Loucy (cell line): ENCODE measurements around the gene ACVR1B.

Source experiments
- H2AFZ ChIP-seq: fragments of 200-600 bp; sonication (generic); 2 replicates; pipeline ENCODE4 v1.6.0; 2016; ENCODE audit warnings: antibody characterized with exemption, mild to moderate bottlenecking, low read length, moderate library complexity
- H3F3A ChIP-seq: fragments of 200-600 bp; 2 replicates; pipeline ENCODE4 v1.6.0; 2016; ENCODE audit warnings: antibody characterized with exemption, low read depth, mild to moderate bottlenecking
- H3K27me3 ChIP-seq: fragments of 200-600 bp; sonication (generic); 2 replicates; pipeline ENCODE4 v1.6.1; 2014; ENCODE audit warnings: low read length, mild to moderate bottlenecking; ENCODE audit not compliant: insufficient read depth, poor library complexity, severe bottlenecking
- H3K36me3 ChIP-seq: fragments of 200-600 bp; sonication (generic); 2 replicates; pipeline ENCODE4 v1.6.1; 2016; ENCODE audit warnings: low read length; ENCODE audit not compliant: insufficient read depth
- H3K4me1 ChIP-seq: fragments of 200-600 bp; sonication (generic); 2 replicates; pipeline ENCODE4 v1.5.1; 2014; ENCODE audit warnings: low read length, mild to moderate bottlenecking; ENCODE audit not compliant: insufficient read depth, poor library complexity, severe bottlenecking
- H3K4me2 ChIP-seq: fragments of 200-600 bp; sonication (generic); 2 replicates; pipeline ENCODE4 v1.6.0; 2014; ENCODE audit warnings: antibody characterized with exemption, low read length, low read depth, mild to moderate bottlenecking; ENCODE audit not compliant: poor library complexity, severe bottlenecking
- H3K4me3 ChIP-seq: fragments of 200-600 bp; sonication (generic); 2 replicates; pipeline ENCODE4 v1.5.1; 2014; ENCODE audit warnings: low read length, mild to moderate bottlenecking, mixed read lengths; ENCODE audit not compliant: poor library complexity, severe bottlenecking
- H3K79me2 ChIP-seq: fragments of 200-600 bp; sonication (generic); 2 replicates; pipeline ENCODE4 v1.6.1; 2014; ENCODE audit warnings: low read length; ENCODE audit not compliant: insufficient read depth
- H3K9ac ChIP-seq: fragments of 200-600 bp; sonication (generic); 2 replicates; pipeline ENCODE4 v1.6.0; 2014; ENCODE audit warnings: mild to moderate bottlenecking, low read depth, low read length, moderate library complexity; ENCODE audit not compliant: poor library complexity, severe bottlenecking
- H3K9me2 ChIP-seq: fragments of 200-600 bp; sonication (generic); replicated peaks from 2 replicates; pipeline ENCODE4 v1.6.1; 2016; ENCODE audit warnings: low read depth, low read length, mixed read lengths
- H3K9me3 ChIP-seq: fragments of 200-600 bp; sonication (generic); 2 replicates; pipeline ENCODE4 v1.6.1; 2014; ENCODE audit warnings: mild to moderate bottlenecking, antibody characterized with exemption, low read length, low read depth; ENCODE audit not compliant: insufficient read depth
- H4K20me1 ChIP-seq: fragments of 200-600 bp; sonication (generic); 2 replicates; pipeline ENCODE4 v1.6.0; 2014; ENCODE audit warnings: antibody characterized with exemption, low read length, mild to moderate bottlenecking; ENCODE audit not compliant: insufficient read depth, poor library complexity, severe bottlenecking
- CTCF ChIP-seq: fragments of 200-600 bp; sonication (generic); conservative IDR thresholded peaks from 2 replicates; pipeline ENCODE4 v1.5.1; 2014; ENCODE audit warnings: mild to moderate bottlenecking, antibody characterized with exemption, low read length
- EZH2phosphoT487 ChIP-seq: fragments of 200-600 bp; IDR thresholded peaks from 2 replicates; pipeline ENCODE4 v1.6.1; 2018; ENCODE audit warnings: antibody characterized with exemption, mild to moderate bottlenecking, moderate library complexity, borderline replicate concordance

The ACVR1B gene

GRCh38 chr12:52005218-52005902 lies 53.9 kb downstream of the ACVR1B start:
- no peaks in the 10 kb centered on the region for H4K20me1 ChIP-seq
- H2AFZ ChIP-seq, result no peak overlapping the region
- H3K9me2 ChIP-seq, result no peaks in the 10 kb centered on the region
- no peak overlapping the region for H3K9ac ChIP-seq
- no peak overlapping the region for H3K4me3 ChIP-seq
- H3K36me3 ChIP-seq, result no peaks in the 10 kb centered on the region
- no peaks in the 10 kb centered on the region for H3K9me3 ChIP-seq
- no peak overlapping the region for H3K4me2 ChIP-seq
- H3K4me1 ChIP-seq, result peaks cover 25% of the 10 kb centered on the region
- H3K27me3 ChIP-seq, result peaks cover 4% of the 10 kb centered on the region
- TF ChIP-seq CTCF, result no peak
- no peak for TF ChIP-seq EZH2phosphoT487
- no peaks in the 10 kb centered on the region for H3F3A ChIP-seq
- no peaks in the 10 kb centered on the region for H3K79me2 ChIP-seq

GRCh38 chr12:52005903-52006703 lies 54.6 kb downstream of the ACVR1B start:
- Histone ChIP-seq H4K20me1 (no peaks in the 10 kb centered on the region), H3K9me2 (no peaks in the 10 kb centered on the region), H3K4me2 (peak overlapping the region; percentile 90), H3K9ac (no peak overlapping the region), H3K4me1 (peaks cover 29% of the 10 kb centered on the region), H3K4me3 (peak overlapping the region; percentile 80), H3K79me2 (no peaks in the 10 kb centered on the region), H2AFZ (0 out of 2 replicates have a peak overlapping the region, but pooled peaks have one; percentile 40), H3K36me3 (no peaks in the 10 kb centered on the region), H3K27me3 (peaks cover 4% of the 10 kb centered on the region), H3K9me3 (no peaks in the 10 kb centered on the region), H3F3A (no peaks in the 10 kb centered on the region)
- TF ChIP-seq CTCF, result no peak
- TF ChIP-seq EZH2phosphoT487, result no peak

- Histone ChIP-seq H3K9me3 (no peaks in the 10 kb centered on the region), H3F3A (no peaks in the 10 kb centered on the region), H3K36me3 (no peaks in the 10 kb centered on the region), H3K9me2 (no peaks in the 10 kb centered on the region), H3K9ac (peak within 1 kb of the TSS; percentile 72), H3K4me2 (peak within 1 kb of the TSS; percentile 90), H3K4me1 (peaks cover 29% of the 10 kb centered on the region), H3K4me3 (peak within 1 kb of the TSS; percentile 80), H2AFZ (peak within 1 kb of the TSS; percentile 90), H3K79me2 (no peaks in the 10 kb centered on the region), H3K27me3 (peaks cover 4% of the 10 kb centered on the region), H4K20me1 (no peaks in the 10 kb centered on the region)
- no peak for TF ChIP-seq EZH2phosphoT487
- 0 out of 2 replicates have a peak, but pooled peaks have one; percentile 14 for TF ChIP-seq CTCF
Measured at GRCh38 chr12:52006726-52007157, 55.2 kb downstream of the ACVR1B start, which contains the start of gene TAMALIN. Gene TAMALIN (plus strand): TSS chr12:52006946. CDS start chr12:52007020, 74 bp downstream.
